ENCODE data around the gene SH3BGR.

GRCh38 chr21:39546522-39546921, 94.8 kb downstream of the SH3BGR start:
- TF ChIP-seq, protein P1, sequence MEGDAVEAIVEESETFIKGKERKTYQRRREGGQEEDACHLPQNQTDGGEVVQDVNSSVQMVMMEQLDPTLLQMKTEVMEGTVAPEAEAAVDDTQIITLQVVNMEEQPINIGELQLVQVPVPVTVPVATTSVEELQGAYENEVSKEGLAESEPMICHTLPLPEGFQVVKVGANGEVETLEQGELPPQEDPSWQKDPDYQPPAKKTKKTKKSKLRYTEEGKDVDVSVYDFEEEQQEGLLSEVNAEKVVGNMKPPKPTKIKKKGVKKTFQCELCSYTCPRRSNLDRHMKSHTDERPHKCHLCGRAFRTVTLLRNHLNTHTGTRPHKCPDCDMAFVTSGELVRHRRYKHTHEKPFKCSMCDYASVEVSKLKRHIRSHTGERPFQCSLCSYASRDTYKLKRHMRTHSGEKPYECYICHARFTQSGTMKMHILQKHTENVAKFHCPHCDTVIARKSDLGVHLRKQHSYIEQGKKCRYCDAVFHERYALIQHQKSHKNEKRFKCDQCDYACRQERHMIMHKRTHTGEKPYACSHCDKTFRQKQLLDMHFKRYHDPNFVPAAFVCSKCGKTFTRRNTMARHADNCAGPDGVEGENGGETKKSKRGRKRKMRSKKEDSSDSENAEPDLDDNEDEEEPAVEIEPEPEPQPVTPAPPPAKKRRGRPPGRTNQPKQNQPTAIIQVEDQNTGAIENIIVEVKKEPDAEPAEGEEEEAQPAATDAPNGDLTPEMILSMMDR (IDR thresholded peaks at IDR 0.05; ENCODE audit: insufficient read depth, low read length) = no peak
- no peak for TF ChIP-seq POLR2AphosphoS5 (IDR thresholded peaks at IDR 0.05; ENCODE audit: low read depth)

Measured in HL-60 (cell line).